Measurements from ENCODE around the gene DRGX. TPM values are rescaled to one million over a fixed set of nuclear protein-coding genes. Genes with fewer than 3 reads are reported as not detected.

DRGX gene
- total RNA-seq, 1 donor from 2014 or later: not detected

Other genes starting within 250 kb of the DRGX start
- 27.9 TPM for gene TMEM273, start 207.7 kb downstream of the DRGX start, total RNA-seq
- 108 TPM for gene C10orf71, start 96.9 kb downstream of the DRGX start, total RNA-seq
- 25.0 TPM for gene ERCC6, start 143.0 kb upstream of the DRGX start, total RNA-seq
- not detected for gene SLC18A3, start 214.2 kb upstream of the DRGX start, total RNA-seq
- gene CHAT, start 217.9 kb upstream of the DRGX start, total RNA-seq: not detected